ENCODE measurements around the gene VMAC. TPM values are rescaled to one million over a fixed set of nuclear protein-coding genes. Genes with fewer than 3 reads are reported as not detected.
A peak's percentile ranks its signal among the peaks of the same experiment; 100 is the strongest.

Gene VMAC
- total RNA-seq, 1 donor from 2014 or later, result 3.9 TPM

- H3K27me3 ChIP-seq (ENCODE audit: insufficient read depth, low read length), result peaks cover 4% of the 10 kb centered on the region
- no peaks in the 10 kb centered on the region for H3K36me3 Mint-ChIP-seq (ENCODE audit: low read depth, unreplicated experiment)
- H4K20me1 ChIP-seq (ENCODE audit: insufficient read depth, low read length), result no peaks in the 10 kb centered on the region
- no peak overlapping the region for H2AFZ ChIP-seq (ENCODE audit: low read depth, low read length)
- H3K27me3 Mint-ChIP-seq (ENCODE audit: low read depth, unreplicated experiment), result peaks cover 45% of the 10 kb centered on the region
- peak overlapping the region; percentile 1 for H3K27ac Mint-ChIP-seq (ENCODE audit: unreplicated experiment)
- no peak overlapping the region for H3K4me3 ChIP-seq (ENCODE audit: insufficient read depth, low read depth, low read length)
- DNase-seq (ENCODE audit: low read depth) (no peak), FAIRE-seq (no peak)
- peaks cover 6% of the 10 kb centered on the region for H3K4me1 Mint-ChIP-seq (ENCODE audit: low read depth, unreplicated experiment)
- H3K9me3 ChIP-seq (ENCODE audit: insufficient read depth, low read depth, low read length), result no peaks in the 10 kb centered on the region
- H3K27ac ChIP-seq (ENCODE audit: low read depth, low read length), result no peak overlapping the region
- no peaks in the 10 kb centered on the region for H3K79me2 ChIP-seq (ENCODE audit: insufficient read depth, low read length)
- no peak overlapping the region for H3K9ac ChIP-seq (ENCODE audit: low read length)
- no peak overlapping the region for H3K4me2 ChIP-seq (ENCODE audit: low read length)
- TF ChIP-seq CTCF (IDR thresholded peaks at IDR 0.05; ENCODE audit: insufficient read depth, low read depth, low read length) (peak; percentile 7), EZH2 (IDR thresholded peaks at IDR 0.05; ENCODE audit: insufficient read depth, low read length) (no peak)
- H3K36me3 ChIP-seq (ENCODE audit: insufficient read depth, low read length), result no peaks in the 10 kb centered on the region
- H3K9me3 Mint-ChIP-seq (ENCODE audit: unreplicated experiment), result no peaks in the 10 kb centered on the region
- no peak overlapping the region for H3K4me3 Mint-ChIP-seq (ENCODE audit: unreplicated experiment)
- no peaks in the 10 kb centered on the region for H3K4me1 ChIP-seq (ENCODE audit: insufficient read depth, low read length)
Observed at GRCh38 chr19:5864725-5865486, 39.8 kb upstream of the VMAC start.

- Histone ChIP-seq H3K4me2 (ENCODE audit: low read length) (no peak overlapping the region), H3K27me3 (ENCODE audit: insufficient read depth, low read length) (peaks cover 4% of the 10 kb centered on the region), H4K20me1 (ENCODE audit: insufficient read depth, low read length) (no peaks in the 10 kb centered on the region), H3K4me3 (ENCODE audit: insufficient read depth, low read depth, low read length) (no peak overlapping the region), H3K9ac (ENCODE audit: low read length) (no peak overlapping the region), H3K79me2 (ENCODE audit: insufficient read depth, low read length) (no peaks in the 10 kb centered on the region), H3K27ac (ENCODE audit: low read depth, low read length) (no peak overlapping the region), H3K36me3 (ENCODE audit: insufficient read depth, low read length) (no peaks in the 10 kb centered on the region), H2AFZ (ENCODE audit: low read depth, low read length) (no peak overlapping the region), H3K9me3 (ENCODE audit: insufficient read depth, low read depth, low read length) (no peaks in the 10 kb centered on the region), H3K4me1 (ENCODE audit: insufficient read depth, low read length) (no peaks in the 10 kb centered on the region)
- TF ChIP-seq EZH2 (IDR thresholded peaks at IDR 0.05; ENCODE audit: insufficient read depth, low read length) (no peak), CTCF (IDR thresholded peaks at IDR 0.05; ENCODE audit: insufficient read depth, low read depth, low read length) (no peak)
- Mint-ChIP-seq H3K27me3 (ENCODE audit: low read depth, unreplicated experiment) (peaks cover 45% of the 10 kb centered on the region), H3K27ac (ENCODE audit: unreplicated experiment) (no peak overlapping the region), H3K9me3 (ENCODE audit: unreplicated experiment) (no peaks in the 10 kb centered on the region), H3K4me1 (ENCODE audit: low read depth, unreplicated experiment) (peaks cover 6% of the 10 kb centered on the region), H3K36me3 (ENCODE audit: low read depth, unreplicated experiment) (no peaks in the 10 kb centered on the region), H3K4me3 (ENCODE audit: unreplicated experiment) (no peak overlapping the region)
- FAIRE-seq (no peak), DNase-seq (ENCODE audit: low read depth) (no peak)
Observed at GRCh38 chr19:5865772-5866171, 38.9 kb upstream of the VMAC start.
